Anterior cingulate cortex (tissue), 58 donors: ENCODE measurements around the gene NHS.

ENCODE experiments used
- DNase-seq, 58 donors: peaks; one replicate each; lab custom pipeline; 2025; lab: John Stamatoyannopoulos, UW

The NHS gene

DNA sequence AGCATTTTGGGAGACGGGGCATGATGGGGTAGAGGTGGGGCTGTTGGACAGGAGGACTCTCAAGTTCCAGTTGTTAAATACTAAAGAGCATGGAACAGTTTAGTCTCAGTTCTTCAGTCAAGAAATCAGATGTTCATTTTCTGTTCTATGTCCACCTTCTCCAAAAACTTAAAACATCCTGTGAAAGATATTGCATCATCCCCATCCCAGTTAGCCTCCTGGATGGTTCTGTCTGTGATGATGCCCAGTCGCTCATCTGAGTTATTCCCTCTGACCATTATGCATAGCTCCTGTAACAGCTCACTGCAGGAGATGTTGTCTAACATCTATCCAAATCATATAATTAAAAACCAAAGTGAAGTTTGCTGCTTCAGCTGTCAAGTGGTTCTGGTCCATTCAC lies 330.2 kb downstream of the NHS start:
- DNase-seq = no peak

GRCh38 chrX:17706676-17707075 lies 331.7 kb downstream of the NHS start:
- no peak for DNase-seq

GRCh38 chrX:17707731-17708130 lies 332.7 kb downstream of the NHS start:
- DNase-seq = no peak

GRCh38 chrX:17710871-17711301 lies 335.9 kb downstream of the NHS start:
- peak in 24 of 58 donors; percentile 0 to 59 (median 7) for DNase-seq

- DNase-seq = no peak
Measured at GRCh38 chrX:17713288-17713687, 338.3 kb downstream of the NHS start.

- no peak for DNase-seq
Measured at GRCh38 chrX:17718649-17719165, 343.7 kb downstream of the NHS start.

DNA sequence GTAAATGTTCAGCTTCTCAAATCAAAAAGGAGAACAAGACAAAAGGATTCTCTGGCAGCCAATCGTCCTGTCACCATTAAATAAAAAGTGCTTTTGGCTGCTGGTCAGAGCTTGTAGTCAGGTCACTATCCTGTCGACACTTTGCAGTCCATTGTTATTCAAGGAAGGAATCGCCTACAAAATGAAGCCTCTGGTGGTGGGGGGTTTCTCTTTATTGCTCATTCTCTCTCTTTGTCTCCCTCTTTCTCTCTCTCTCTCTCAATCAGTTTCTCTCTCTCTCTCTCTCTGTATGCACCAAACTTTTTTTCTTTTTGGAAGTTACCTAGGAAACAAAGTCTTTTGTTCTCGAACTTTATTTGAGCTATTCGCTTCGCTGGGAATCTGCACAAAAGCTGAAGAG lies 344.7 kb downstream of the NHS start:
- DNase-seq = no peak

DNA sequence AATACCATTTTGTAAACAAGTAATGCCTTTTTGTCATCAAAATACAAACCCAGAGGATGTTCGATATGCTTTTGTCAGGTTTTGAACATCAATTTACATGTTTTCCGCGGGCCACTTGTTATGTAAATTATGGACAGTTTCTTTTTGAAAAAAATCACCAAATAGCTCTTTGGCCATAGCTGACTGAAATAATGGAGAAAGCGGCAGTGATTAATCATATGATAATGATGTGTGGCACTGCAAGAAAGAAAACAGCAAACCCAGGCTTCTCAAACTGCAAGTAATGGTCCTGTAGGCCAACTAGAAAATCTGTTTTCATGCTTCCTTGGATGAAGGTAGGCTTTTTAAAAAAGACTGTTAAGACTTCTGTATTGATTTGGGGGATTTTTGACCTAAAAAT lies 346.7 kb downstream of the NHS start:
- no peak for DNase-seq

- DNase-seq = no peak
Measured at GRCh38 chrX:17725181-17725580, 350.2 kb downstream of the NHS start.

- DNase-seq = peak in 1 of 58 donors; percentile 0
Measured at GRCh38 chrX:17732138-17732783, 357.3 kb downstream of the NHS start.

DNA sequence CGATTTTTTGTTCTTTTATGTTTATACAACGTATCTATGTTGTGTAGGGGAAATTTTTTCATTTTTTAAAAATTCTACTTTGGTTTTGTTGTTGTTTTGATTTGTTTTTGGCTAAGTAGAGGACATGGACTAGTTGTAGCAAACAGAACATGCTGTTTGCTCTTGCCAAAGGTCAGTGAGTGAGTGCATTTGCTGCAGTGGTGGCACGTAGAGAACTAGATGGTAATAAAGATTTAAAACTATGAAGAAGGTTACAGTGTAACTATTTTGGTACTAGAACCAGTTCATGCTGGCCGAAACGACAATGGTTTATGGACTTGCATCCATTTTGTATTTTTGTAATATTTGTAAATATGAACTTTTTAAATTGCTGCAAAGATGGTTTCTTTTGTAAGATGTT lies 360.4 kb downstream of the NHS start:
- no peak for DNase-seq

DNA sequence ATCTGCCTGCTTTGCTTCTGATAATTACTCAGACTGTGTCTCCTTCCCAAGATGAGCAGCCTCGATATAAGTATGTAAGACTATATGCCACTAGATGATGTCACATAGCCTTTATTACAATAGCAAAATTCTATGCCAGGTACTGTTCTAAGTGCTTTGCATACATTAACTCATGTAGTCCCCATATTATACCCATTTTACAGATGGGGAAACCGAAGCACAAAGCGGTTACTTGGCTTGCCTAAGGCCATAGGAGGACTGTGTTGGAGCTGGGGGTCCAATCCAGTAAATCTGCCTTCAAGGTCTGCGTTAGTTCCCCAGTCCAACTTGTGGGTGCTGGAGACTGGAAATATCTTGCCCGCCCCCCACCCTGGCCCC lies 361.5 kb downstream of the NHS start:
- peak in 1 of 58 donors; percentile 30 for DNase-seq

- DNase-seq = peak; percentile 25 to 98 (median 92)
Measured at GRCh38 chrX:17736856-17737709, 362.1 kb downstream of the NHS start, which contains the start of gene SCML1. TSS of gene SCML1 (plus strand) at chrX:17737493. CDS start at chrX:17744187, 6,694 bp downstream.

GRCh38 chrX:17737710-17737985 lies 362.6 kb downstream of the NHS start:
- peak in 4 of 58 donors; percentile 10 to 52 (median 46) for DNase-seq

DNA sequence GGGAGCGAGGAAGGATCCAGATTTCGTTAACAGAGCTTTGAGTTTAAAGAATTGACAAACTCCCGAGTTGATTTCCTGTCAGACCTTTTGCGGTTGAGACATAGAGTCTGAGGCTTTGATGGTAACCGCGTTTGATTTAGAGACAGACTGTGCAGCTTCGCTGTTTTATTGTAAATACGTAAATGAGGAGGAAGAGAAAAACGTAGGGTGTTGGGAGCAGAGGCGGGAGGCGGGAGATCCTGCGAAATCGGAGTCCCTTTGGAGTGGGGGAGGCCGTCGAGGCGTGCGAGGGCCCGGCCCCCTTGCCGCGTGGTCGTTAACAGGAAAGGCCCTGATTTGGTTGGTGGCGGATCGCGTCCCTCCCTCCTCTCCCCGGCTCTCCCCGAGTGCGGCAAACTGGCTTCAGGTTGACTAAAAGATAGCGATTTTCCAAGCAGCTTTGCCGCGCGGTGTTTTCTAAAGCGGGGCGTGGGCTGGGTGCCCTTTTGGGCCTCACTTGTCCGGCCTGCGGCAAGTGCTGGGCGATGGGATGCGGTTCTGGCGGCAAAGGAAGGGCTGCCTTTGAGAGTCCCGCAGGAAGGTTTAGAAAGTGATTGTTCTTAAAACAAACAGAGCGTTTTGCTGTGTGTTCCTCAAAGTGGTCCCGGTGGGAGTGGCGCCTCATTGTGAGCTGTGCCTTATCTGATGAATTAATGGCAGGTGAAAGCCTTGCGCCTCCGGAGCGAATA lies 363.1 kb downstream of the NHS start:
- DNase-seq = peak in 28 of 58 donors; percentile 0 to 33 (median 8)

DNA sequence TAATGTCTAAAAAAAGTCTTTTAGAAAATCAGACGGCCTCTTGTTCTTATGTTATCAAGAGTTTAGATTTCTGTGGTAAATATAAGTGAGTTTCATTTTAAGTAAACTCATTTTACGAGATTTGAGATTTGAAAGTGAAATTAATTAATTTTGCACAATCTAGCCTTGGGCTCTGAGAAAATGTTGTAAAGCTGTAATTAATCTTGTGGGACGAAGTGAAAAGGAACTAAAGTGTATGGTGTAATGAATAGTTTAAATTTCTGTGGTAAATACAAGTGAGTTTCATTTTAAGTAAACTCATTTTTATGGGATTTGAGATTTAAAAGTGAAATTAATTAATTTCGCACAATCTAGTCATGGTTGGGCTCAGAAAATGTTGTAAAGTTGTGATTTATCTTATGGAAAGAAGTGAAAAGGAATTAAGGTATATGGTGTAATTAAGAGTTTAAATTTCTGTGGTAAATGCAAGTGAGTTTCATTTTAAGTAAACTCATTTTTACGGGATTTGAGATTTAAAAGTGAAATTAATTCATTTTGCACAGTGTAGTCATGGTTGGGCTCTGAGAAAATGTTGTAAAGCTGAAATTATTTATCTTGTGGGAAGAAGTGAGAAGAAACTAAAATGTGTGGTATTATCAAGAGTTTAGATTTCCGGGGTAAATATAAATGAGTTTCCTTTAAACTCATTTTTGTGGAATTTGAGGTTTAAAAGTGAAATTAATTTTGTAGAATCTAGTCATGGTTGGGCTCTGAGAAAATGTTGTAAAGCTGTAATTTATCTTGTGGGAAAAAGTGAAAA lies 363.9 kb downstream of the NHS start:
- no peak for DNase-seq

GRCh38 chrX:17740137-17741122 lies 365.4 kb downstream of the NHS start:
- DNase-seq = no peak

DNA sequence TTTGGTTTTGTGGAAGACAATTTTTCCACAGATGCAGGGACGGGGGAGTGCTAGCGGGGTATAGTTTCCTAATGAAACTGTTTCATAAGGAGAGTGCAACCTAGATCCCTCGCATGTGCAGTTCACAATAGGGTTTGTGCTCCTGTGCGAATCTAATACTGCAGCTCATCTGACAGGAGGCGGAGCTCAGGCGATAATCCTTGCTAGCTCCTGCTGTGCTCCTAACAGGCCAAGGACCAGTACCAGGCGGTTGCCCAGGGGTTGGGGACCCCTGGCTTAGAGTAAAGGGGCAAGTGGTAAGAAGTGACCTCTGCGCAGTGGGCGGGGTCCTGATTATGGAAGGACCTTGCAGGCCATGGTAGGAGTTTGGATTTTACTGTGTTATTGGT lies 366.1 kb downstream of the NHS start:
- no peak for DNase-seq

GRCh38 chrX:17743913-17744312 lies 368.9 kb downstream of the NHS start:
- DNase-seq = no peak
